ENCODE results near the gene FNIP2. TPM values are rescaled to one million over a fixed set of nuclear protein-coding genes. Genes with fewer than 3 reads are reported as not detected.
"Not testable (repeated sequence)": the region's sequence is repeated elsewhere in the genome, so short reads cannot be mapped to it uniquely, and the experiment has no call there.

FNIP2 gene
- total and polyA plus RNA-seq, 4 donors: 8.8 to 88.7 (median 23.5) TPM

DNA sequence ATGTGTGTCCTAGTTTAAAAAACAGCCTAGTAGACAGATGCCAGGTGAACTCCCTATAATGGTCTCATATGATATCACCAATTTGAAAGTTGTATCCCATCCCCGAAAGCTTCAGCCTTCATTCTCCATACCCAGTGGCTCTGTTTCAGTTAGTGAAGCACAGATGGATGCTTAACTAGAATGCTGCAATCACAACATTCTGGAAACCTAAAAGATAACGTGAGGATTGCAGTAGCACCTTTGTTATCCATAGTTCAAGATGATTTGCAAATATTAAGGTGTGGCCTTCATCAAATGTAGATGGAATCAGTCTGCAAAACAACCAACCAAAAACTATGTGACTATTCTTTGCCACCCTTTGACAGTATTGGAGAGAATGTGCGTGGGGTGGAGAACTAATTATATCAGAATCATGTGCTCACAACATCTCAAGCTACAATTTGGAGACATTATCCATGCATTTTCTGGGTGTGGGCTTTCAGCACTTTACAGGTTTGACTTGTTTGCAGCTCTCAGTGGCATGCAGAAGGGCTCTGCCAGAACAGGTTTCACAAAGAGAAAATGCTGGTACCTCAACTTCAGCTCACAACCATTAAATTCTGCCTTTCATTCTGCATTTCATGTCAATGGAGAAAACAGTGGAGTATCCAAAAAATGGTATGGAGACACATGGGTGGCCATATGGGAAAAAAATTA lies 27.4 kb upstream of the FNIP2 start:
- H3K36me3 ChIP-seq (ENCODE audit: control insufficient read depth in 4 of 4, insufficient read depth in 3 of 4, low read depth in 1 of 4, low read length in 3 of 4): no peaks in the 10 kb centered on the region
- H3K9ac ChIP-seq (ENCODE audit: low read depth in 1 of 2, low read length in 2 of 2): no peak overlapping the region
- TF ChIP-seq, protein P1, sequence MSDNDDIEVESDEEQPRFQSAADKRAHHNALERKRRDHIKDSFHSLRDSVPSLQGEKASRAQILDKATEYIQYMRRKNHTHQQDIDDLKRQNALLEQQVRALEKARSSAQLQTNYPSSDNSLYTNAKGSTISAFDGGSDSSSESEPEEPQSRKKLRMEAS (IDR thresholded peaks at IDR 0.05): no peak
- TF ChIP-seq RXRA (IDR thresholded peaks at IDR 0.05) (no peak), JUND (IDR thresholded peaks at IDR 0.05) (no peak), GABPA (IDR thresholded peaks at IDR 0.05 in 1 of 2, conservative IDR thresholded peaks at IDR 0.05 in 1 of 2) (no peak)
- no peak overlapping the region for H3K27ac ChIP-seq (ENCODE audit: low read depth in 1 of 2, low read length in 2 of 2)
- no peak overlapping the region for H3K4me3 ChIP-seq (ENCODE audit: low read depth in 1 of 3, low read length in 3 of 3)
- 91% methylated on average over 3 of the region's 3 CpGs for WGBS
- no peaks in the 10 kb centered on the region for H3K27me3 ChIP-seq (ENCODE audit: control insufficient read depth in 4 of 4, insufficient read depth in 4 of 4, low read length in 3 of 4)
- no peaks in the 10 kb centered on the region for H3K4me1 ChIP-seq (ENCODE audit: control insufficient read depth in 4 of 4, insufficient read depth in 4 of 4, low read length in 3 of 4)
- no peaks in the 10 kb centered on the region for H3K9me3 ChIP-seq (ENCODE audit: control insufficient read depth in 4 of 4, low read length in 3 of 4)
- no peak for DNase-seq (ENCODE audit: low spot score)

DNA sequence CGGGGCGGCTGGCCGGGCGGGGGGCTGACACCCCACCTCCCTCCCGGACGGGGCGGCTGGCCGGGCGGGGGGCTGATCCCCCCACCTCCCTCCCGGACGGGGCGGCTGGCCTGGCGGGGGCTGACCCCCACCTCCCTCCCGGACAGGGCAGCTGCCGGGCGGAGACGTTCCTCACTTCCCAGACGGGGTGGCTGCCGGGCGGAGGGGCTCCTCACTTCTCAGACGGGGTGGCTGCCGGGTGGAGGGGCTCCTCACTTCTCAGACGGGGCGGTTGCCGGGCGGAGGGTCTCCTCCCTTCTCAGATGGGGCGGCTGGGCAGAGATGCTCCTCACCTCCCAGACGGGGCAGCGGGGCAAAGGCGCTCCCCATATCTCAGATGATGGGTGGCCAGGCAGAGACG lies 22.3 kb upstream of the FNIP2 start:
- H3K9me3 ChIP-seq (ENCODE audit: control insufficient read depth in 4 of 4, low read length in 3 of 4); H3K36me3 ChIP-seq (ENCODE audit: control insufficient read depth in 4 of 4, insufficient read depth in 3 of 4, low read depth in 1 of 4, low read length in 3 of 4); H3K4me3 ChIP-seq (ENCODE audit: low read depth in 1 of 3, low read length in 3 of 3); H3K27me3 ChIP-seq (ENCODE audit: control insufficient read depth in 4 of 4, insufficient read depth in 4 of 4, low read length in 3 of 4); H3K9ac ChIP-seq (ENCODE audit: low read depth in 1 of 2, low read length in 2 of 2); H3K27ac ChIP-seq (ENCODE audit: low read depth in 1 of 2, low read length in 2 of 2); DNase-seq (ENCODE audit: low spot score); H3K4me1 ChIP-seq (ENCODE audit: control insufficient read depth in 4 of 4, insufficient read depth in 4 of 4, low read length in 3 of 4): not testable (repeated sequence)
- 96% methylated on average over 31 of the region's 31 CpGs for WGBS

DNA sequence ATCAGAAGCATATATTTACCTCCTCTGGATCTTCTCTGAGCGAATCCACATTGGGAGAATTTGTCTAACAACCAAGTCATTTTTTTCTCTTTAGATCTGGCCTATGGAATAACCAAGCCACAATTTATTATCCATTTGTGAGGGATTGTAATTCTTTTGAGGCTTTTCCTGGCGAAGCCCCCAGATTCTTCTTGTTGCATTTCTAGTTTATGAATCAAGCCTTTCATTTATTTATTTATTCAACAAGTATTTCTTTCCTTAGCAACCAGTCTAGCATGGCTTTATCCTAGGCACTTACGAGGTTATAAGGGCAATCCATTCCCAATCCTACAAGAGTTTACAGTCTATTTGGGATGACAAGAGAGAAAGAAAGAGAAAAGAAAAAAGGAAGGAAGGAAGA lies 18.4 kb upstream of the FNIP2 start:
- no peaks in the 10 kb centered on the region for H3K4me1 ChIP-seq (ENCODE audit: control insufficient read depth in 4 of 4, insufficient read depth in 4 of 4, low read length in 3 of 4)
- H3K9me3 ChIP-seq (ENCODE audit: control insufficient read depth in 4 of 4, low read length in 3 of 4): no peaks in the 10 kb centered on the region
- 93% methylated on average over 3 of the region's 3 CpGs for WGBS
- no peak overlapping the region for H3K9ac ChIP-seq (ENCODE audit: low read depth in 1 of 2, low read length in 2 of 2)
- TF ChIP-seq NR2F2 (IDR thresholded peaks at IDR 0.05) (no peak), YY1 (IDR thresholded peaks at IDR 0.05) (no peak), EGR1 (IDR thresholded peaks at IDR 0.05; ENCODE audit: low read depth in 2 of 2) (no peak), SP1 (IDR thresholded peaks at IDR 0.05) (no peak), TAF1 (conservative IDR thresholded peaks at IDR 0.05) (no peak), FOXA2 (IDR thresholded peaks at IDR 0.05) (no peak)
- TF ChIP-seq, protein P2, sequence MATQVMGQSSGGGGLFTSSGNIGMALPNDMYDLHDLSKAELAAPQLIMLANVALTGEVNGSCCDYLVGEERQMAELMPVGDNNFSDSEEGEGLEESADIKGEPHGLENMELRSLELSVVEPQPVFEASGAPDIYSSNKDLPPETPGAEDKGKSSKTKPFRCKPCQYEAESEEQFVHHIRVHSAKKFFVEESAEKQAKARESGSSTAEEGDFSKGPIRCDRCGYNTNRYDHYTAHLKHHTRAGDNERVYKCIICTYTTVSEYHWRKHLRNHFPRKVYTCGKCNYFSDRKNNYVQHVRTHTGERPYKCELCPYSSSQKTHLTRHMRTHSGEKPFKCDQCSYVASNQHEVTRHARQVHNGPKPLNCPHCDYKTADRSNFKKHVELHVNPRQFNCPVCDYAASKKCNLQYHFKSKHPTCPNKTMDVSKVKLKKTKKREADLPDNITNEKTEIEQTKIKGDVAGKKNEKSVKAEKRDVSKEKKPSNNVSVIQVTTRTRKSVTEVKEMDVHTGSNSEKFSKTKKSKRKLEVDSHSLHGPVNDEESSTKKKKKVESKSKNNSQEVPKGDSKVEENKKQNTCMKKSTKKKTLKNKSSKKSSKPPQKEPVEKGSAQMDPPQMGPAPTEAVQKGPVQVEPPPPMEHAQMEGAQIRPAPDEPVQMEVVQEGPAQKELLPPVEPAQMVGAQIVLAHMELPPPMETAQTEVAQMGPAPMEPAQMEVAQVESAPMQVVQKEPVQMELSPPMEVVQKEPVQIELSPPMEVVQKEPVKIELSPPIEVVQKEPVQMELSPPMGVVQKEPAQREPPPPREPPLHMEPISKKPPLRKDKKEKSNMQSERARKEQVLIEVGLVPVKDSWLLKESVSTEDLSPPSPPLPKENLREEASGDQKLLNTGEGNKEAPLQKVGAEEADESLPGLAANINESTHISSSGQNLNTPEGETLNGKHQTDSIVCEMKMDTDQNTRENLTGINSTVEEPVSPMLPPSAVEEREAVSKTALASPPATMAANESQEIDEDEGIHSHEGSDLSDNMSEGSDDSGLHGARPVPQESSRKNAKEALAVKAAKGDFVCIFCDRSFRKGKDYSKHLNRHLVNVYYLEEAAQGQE (IDR thresholded peaks at IDR 0.05): no peak
- TF ChIP-seq, protein P3, sequence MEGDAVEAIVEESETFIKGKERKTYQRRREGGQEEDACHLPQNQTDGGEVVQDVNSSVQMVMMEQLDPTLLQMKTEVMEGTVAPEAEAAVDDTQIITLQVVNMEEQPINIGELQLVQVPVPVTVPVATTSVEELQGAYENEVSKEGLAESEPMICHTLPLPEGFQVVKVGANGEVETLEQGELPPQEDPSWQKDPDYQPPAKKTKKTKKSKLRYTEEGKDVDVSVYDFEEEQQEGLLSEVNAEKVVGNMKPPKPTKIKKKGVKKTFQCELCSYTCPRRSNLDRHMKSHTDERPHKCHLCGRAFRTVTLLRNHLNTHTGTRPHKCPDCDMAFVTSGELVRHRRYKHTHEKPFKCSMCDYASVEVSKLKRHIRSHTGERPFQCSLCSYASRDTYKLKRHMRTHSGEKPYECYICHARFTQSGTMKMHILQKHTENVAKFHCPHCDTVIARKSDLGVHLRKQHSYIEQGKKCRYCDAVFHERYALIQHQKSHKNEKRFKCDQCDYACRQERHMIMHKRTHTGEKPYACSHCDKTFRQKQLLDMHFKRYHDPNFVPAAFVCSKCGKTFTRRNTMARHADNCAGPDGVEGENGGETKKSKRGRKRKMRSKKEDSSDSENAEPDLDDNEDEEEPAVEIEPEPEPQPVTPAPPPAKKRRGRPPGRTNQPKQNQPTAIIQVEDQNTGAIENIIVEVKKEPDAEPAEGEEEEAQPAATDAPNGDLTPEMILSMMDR (IDR thresholded peaks at IDR 0.05; ENCODE audit: low read depth, low read length, missing input control): no peak
- no peak overlapping the region for H3K27ac ChIP-seq (ENCODE audit: low read depth in 1 of 2, low read length in 2 of 2)
- H3K4me3 ChIP-seq (ENCODE audit: low read depth in 1 of 3, low read length in 3 of 3): no peak overlapping the region
- no peak for DNase-seq (ENCODE audit: low spot score)
- no peaks in the 10 kb centered on the region for H3K36me3 ChIP-seq (ENCODE audit: control insufficient read depth in 4 of 4, insufficient read depth in 3 of 4, low read depth in 1 of 4, low read length in 3 of 4)
- no peaks in the 10 kb centered on the region for H3K27me3 ChIP-seq (ENCODE audit: control insufficient read depth in 4 of 4, insufficient read depth in 4 of 4, low read length in 3 of 4)

All from liver (tissue), 9 donors.